GM19324 (cell line): Measurements from ENCODE around the gene BTN3A1.
"Not testable (repeated sequence)": the region's sequence is repeated elsewhere in the genome, so short reads cannot be mapped to it uniquely, and the experiment has no call there.

Experiments used
- ATAC-seq: cut with Tn5 transposase; IDR thresholded peaks from one replicate; pipeline ENCODE4 v1.9.1; 2021; ENCODE audit warnings: mild to moderate bottlenecking, moderate library complexity; ENCODE audit not compliant: unreplicated experiment, low FRiP score

BTN3A1 gene

DNA sequence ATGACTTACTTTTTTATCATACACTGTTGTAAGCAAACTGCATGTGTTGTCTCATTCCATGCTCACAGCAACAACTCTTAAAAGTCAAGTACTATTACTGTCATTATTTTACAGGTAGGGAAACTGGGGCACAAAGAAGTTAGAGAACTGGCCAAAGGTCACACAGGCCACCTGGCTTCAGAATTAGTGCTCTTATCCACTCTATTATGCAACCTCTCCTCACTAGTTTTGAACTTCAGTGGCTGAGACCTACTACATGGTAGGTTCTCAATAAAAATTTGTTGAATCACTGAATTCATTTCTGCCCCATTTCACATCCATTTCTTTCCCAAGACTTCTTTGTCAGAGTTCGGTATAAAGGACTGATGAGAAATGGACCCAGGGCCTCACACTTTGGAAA, 35.9 kb downstream of the BTN3A1 start:
- no peak for ATAC-seq

DNA sequence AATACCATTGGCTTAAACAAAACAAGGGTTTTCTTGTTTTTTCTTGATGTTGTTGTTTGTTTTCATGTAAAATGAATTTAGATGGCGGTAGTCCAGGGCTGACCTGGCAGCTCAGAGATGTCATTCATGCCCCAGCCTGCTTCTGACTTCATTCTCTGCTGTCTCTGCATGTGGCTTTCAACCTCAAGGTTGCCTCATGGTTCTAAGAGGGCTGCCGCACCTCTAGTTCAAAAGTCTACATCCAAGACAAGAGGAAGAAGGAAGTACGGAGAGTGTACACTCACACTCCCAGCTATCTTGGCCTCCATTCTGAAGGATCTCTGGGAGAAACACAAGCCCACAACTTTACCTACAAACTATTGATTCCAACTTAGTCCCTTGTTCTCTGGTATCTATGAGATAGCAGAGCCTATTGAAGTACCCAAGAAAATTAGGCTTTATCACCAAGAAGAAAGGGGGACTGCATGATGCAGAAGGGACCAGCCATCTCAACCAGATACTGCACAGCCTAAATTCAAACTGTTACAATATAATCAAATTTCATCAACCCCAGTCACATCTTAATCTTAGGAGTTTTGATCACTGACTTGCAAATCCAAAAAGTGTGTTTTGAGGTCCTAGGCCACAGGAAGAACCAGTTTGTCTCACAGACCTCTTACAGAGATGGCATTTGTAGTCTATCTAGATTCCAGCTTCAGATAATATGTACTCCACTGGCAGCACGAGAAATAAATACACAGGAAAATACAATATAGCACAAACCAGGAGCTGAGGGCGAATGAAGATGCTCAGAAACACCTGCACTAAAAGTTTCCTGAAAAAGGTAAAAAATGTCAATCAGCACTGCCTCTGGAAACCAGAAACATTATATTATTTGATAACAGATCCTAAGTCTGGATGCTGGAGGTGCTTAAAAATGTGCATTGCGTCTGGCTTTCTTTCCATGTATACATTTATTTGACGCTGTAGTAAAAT, 37.4 kb downstream of the BTN3A1 start:
- no peak for ATAC-seq

DNA sequence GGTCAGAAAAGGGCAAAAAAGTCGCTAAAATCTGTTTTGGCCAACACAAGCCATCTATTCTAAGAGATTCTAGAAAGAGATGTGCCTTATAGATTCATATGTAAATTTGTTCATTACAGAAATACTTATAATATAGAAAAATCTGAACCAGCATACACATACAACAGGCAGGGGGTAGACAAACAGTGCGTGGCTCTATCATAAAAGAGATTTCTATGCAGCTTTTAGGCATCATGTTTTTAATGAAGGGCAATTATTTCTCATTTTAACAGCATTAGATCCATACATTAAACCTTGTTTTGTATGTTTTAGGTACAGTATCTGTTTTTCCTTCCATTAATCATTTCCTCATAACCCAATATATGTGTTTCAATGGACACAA, 38.9 kb downstream of the BTN3A1 start:
- ATAC-seq: no peak

DNA sequence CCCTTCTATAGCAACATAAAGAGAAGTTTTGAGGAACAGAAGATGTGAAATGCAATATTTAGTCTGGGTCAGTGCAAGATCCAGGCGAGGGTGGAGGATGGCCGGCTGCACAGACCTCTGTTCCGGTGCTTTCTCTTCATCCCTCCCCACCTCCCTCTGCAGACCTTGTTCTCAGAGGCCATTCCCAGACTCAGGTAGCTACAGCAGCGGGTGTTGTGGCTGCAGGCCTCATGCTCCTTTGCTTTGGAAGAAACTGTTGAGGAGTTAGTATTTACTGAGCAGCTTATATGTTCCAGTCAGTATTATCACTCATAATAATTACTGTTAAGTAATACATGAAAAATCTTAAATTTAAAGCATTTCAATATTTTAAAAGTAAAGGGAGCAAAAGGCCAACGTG, 39.9 kb downstream of the BTN3A1 start:
- ATAC-seq: no peak

DNA sequence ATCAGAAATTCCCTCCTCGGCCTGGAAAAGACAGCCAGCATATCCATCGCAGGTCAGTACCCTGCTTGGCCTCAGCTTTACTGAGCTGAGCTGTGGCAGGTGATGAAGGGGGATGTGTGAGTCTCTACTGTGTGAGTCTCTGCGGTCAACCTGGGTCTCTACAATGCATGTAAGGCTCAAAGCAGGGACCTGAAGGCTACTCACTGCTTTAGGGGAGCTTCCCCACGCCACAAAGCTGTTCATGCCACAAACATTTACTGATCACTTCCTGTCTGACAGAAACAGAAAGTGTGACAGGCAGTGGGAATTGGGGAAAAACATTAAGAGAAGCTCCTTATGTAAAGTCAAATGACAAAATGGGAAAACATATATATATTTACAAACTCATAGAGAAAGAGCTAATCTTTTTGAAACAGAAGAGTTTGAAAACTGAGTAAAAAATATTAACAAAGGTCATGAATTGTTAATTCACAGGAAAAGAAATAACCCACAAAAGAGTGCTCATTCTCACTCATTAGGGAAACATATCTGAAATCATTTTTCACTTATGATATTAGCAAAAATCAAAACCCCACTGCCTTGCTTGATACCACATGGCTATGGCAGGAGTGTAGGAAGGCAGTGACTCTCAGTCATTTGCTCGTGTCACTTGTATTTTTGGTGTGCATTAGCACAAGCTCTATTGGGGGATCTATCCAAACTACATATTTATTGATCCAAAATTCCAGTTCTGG, 44.0 kb downstream of the BTN3A1 start:
- ATAC-seq: peak; percentile 73

DNA sequence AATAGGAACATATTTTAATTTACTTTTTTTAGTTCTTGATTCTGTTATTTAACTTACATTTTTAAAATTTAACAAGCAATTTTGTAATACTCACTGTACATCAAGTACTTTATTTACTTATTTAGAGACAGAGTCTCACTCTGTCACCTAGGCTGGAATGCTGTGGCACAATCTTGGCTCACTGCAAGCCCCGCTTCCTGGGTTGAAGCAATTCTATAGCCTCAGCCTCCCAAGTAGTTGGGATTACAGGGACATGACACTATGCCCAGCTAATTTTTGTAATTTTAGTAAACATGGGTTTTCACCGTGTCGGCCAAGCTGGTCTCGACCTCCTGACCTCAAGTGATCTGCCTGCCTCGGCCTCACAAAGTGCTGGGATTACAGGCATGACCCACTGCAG, 45.2 kb downstream of the BTN3A1 start:
- no peak for ATAC-seq

DNA sequence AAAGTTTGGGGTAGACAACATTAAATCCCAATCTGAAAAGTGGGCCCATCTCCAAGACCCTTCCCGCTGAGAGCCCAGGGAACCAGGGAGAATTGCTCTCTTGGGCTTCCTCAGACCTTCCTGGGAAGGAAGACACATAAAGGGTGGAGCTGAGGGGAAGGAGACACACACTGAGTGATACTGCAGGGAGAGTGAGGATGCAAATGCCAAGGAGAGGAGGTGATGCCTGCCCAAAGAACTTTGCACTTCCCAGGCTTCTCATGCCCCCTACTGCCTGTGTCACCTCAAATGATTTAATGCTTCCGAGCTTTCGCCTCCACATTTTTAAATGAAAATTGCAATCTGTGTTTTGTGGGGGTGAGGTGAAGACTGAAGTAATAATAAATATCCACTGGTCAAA, 48.2 kb downstream of the BTN3A1 start:
- no peak for ATAC-seq

DNA sequence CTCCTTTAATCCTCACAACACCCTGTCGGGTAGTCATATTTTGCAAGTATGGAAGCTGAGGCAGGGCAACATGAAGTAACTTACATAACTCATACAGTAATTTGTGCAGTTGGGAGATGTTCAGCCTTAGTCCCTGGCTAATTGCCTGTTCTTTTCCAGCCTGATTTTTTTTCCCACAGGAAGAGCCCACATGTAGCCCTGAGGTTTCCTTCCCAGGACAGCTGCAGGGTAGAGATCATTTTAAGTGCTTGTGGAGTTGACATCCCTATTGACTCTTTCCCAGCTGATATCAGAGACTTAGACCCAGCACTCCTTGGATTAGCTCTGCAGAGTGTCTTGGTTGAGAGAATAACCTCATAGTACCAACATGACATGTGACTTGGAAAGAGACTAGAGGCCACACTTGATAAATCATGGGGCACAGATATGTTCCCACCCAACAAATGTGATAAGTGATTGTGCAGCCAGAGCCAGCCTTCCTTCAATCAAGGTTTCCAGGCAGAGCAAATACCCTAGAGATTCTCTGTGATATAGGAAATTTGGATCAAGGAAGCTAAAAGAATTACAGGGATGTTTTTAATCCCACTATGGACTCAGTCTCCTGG, 50.7 kb downstream of the BTN3A1 start:
- no peak for ATAC-seq

DNA sequence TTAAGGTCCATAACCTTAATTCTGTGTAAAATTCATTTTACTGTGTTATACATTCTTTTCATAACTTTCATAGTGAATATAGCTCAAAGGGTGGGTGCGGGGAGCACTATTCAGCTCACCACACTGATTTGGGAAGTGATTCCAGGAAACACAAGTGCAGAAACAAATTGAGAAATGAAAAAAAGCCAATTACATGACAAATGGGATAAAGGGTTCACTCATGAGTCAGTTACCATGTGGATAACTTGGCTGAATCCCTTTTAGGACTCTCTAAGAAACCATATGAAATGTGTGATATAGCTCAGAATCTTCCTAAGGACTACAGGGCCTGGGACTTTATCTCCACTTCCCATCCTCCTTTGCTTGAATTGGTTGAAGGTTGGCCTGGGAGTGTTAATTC, 52.6 kb downstream of the BTN3A1 start:
- no peak for ATAC-seq

DNA sequence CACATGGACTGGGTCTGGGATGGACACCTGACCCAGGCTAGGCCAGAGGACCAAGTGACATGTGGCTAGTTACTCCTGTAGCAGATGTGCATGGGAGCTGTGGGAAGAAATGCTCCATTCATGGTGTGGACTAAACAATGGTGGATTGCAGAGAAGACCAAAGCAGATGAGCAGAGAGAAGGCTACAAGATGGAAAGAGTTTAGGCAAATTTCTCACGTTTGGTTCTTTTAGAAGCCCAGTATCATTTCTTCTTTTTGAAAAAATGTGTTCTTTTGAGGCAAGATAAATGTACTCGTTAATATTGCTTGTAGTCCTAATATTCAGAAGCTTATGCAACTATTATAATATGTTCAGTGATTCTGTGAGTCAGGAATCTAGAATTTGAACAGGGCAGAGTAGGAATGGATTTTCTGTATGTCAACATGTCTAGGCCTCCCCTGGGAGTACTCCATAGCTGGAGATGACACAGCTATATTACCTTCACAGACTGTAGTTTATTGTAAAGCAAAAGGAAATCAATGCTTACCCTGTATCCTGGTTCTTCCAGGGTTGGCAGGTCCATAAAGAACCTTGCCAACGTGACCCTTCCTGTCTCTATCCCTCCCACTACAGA, 53.4 kb downstream of the BTN3A1 start:
- ATAC-seq: no peak

DNA sequence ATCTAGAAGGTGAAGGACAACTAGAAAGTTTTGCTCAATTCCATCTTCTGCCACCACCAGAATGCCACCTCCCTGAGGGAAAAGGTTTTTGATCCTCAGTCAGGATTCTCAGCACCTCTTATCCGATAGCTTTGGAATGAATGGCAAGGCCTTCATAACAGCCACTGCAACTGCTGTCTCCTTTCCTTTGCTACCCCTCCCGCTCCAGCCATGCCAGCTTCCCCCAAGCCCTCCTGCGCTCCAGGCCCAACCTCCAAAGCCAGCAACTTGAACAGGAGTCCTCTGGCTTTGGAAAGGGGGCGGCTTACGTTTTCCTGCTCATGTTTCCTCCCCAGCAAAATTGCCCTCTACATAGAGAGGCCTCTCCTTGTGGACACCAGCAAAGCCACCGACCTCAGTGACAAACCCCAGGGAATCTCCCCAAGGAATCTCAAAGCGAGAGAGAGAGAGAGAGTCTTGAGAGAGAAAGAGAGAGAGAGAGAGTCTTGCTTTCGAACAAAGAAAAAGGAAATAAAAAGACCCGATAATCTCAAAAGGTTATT, 55.3 kb downstream of the BTN3A1 start:
- ATAC-seq: peak; percentile 22

DNA sequence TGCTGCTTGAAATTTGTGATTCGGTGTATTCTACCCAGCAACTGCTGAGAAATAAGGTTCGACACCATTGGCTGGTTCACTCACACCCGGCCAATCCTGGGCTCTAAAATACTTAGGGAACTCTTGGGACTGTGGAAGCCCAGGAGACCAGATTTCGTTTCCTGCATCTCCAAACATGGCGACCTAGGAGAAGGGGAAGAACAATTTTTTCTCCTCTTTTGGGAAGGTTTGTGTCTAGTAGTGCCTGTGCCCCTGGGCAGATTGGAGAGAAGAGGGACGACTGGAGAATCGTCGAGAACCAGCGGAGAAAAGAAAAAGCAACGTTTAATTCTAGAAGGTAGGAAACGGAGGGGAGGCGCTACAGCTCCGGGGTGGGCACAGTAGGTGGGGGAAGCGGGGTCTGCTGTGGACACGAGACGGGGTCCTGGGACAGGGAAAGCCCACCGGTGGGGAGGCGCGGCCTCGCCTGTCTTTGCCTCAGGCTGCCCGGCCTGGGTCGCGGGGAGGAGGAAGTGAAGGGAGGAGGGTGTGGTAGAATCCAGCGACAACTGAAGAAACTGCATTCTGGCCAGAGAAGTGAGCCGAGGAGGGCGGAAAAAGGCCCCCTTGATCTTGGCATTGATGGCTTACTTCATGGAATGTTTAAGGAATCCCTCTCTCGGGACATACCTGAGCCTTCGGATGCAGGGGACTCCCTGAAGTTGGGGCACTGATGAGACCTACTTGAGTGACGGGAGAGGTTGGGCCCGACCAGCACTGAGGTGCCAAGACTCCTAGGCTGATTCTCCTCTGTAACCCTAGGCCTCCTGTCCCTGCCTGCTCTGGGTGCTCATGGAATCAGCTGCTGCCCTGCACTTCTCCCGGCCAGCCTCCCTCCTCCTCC, 56.0 kb downstream of the BTN3A1 start, which contains the start of gene BTN2A1:
TSS of gene BTN2A1 (plus strand) at position 150 of the 883 bp plus-strand sequence. CDS start at position 832, 682 bp downstream.
- peak; percentile 88 for ATAC-seq

DNA sequence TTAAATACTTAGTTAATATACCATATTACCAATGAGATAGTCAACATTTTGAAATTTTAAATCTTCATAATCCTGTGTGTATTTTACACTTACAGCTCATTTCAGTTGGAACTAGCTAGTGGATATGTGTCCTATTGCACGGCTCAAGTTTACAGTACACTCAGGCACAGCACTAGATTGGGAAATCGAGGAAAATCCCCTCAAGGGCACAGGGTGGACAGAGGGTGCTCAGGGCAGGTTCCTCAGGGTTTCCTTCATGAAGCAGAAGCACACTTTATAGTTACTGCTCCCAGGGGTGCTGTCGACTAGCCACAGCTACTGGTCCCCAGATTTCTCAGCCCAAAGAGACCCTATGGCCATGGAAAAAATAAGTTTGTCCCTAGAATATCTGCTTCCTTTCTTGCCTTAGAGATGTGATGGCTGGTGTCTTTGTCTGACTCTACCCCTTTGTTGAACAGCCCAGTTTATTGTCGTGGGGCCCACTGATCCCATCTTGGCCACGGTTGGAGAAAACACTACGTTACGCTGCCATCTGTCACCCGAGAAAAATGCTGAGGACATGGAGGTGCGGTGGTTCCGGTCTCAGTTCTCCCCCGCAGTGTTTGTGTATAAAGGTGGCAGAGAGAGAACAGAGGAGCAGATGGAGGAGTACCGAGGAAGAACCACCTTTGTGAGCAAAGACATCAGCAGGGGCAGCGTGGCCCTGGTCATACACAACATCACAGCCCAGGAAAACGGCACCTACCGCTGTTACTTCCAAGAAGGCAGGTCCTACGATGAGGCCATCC, 57.1 kb downstream of the BTN3A1 start:
- ATAC-seq: no peak

DNA sequence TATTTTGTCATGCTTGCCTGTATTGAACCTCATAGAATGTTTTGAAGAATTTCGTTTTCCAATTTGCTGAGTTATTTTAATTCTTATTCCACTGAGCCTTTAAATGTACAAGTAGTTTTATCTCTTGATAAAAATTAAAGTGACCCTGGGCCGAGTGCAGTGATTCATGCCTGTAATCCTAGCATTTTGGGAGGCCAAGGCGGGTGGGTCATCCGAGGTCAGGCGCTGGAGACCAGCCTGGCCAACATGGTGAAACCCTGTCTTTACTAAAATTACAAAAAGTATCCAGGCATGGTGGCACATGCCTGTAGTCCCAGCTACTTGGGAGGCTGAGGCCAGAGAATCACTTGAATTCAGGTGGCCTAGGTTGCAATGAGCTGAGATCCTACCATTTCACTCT, 59.3 kb downstream of the BTN3A1 start:
- ATAC-seq: not testable (repeated sequence)

DNA sequence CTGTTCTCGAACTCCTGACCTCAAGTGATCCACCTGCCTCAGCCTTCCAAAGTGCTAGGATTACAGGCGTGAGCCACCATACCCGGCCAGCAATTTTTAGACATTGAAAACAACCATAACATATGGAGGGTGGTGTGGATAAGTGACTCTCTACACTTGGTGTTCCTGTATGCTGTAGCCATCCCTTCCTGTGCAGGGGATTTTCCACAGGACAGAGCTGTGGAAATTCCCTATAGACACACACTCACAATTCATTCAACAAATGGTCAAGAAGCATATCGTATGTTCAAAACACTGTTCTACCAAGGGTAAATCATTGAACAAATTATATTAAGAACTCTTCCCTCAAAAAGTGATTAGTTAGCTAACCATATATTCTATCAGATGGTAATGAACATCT, 61.9 kb downstream of the BTN3A1 start:
- no peak for ATAC-seq

DNA sequence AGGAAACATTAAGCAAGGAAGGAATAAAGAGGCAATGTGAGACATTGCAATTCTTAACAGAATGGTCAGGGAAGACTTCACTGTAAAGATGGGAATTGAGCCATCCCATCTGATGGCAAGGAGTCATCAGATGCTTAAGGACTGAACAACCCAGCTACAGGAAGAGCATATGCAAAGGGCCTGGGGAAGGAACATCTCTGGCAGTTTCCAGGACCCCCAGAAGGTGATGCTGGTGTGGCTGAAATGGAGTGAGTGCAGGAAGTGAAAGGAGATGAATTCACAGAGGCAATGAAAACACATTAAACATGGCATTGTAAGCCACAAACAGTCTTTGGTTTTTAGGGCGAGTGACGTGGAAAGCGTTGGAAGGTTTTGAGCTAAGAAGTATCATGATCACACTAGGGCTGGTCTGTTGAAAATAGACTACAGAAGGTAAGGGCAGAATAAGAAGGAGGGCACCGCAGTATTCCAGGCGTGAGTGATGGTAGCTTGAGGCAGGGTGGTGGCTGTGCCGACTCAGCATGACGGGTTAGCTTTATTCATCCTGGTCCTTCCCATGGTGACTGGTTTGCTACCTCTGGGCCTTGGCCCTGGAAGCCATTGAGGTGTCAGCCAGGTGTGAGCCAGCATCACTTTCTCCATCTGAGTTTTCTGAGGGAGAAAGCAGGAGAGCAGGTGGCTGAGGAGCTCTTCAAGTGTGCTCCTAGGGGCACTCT, 62.5 kb downstream of the BTN3A1 start:
- ATAC-seq: no peak
